T1000 (cell line): ENCODE results near the gene ADO.
A peak's percentile ranks its signal among the peaks of the same experiment; 100 is the strongest.
"Not testable (repeated sequence)": the region's sequence is repeated elsewhere in the genome, so short reads cannot be mapped to it uniquely, and the experiment has no call there.

Experiments
- DNase-seq: peaks from one replicate; lab custom pipeline; 2025; ENCODE audit warnings: mixed read lengths; lab: John Stamatoyannopoulos, UW

Gene ADO

GRCh38 chr10:62804356-62805230 is at the start of gene ADO:
Gene ADO (plus strand): TSS chr10:62804720. CDS start chr10:62805060, 340 bp downstream.
- peak; percentile 72 for DNase-seq

GRCh38 chr10:62754963-62755362 is 49.6 kb upstream of the ADO start:
- no peak for DNase-seq

GRCh38 chr10:62755662-62756653 is 48.6 kb upstream of the ADO start:
- DNase-seq, result no peak

GRCh38 chr10:62759599-62760175 is 44.8 kb upstream of the ADO start:
- DNase-seq, result no peak

GRCh38 chr10:62760401-62760800 is 44.1 kb upstream of the ADO start:
- DNase-seq, result no peak

- DNase-seq, result no peak
These were observed 43.4 kb upstream of the ADO start for GRCh38 chr10:62761115-62761514.

GRCh38 chr10:62763155-62763554 is 41.4 kb upstream of the ADO start:
- DNase-seq, result no peak

- no peak for DNase-seq
These were observed 40.5 kb upstream of the ADO start for GRCh38 chr10:62764011-62764410.

GRCh38 chr10:62765726-62766125 is 38.8 kb upstream of the ADO start:
- no peak for DNase-seq

GRCh38 chr10:62766386-62766785 is 38.1 kb upstream of the ADO start:
- no peak for DNase-seq

GRCh38 chr10:62769574-62770242 is 34.8 kb upstream of the ADO start:
- DNase-seq, result no peak

GRCh38 chr10:62772186-62772974 is 32.1 kb upstream of the ADO start:
- DNase-seq, result no peak

- no peak for DNase-seq
These were observed 26.4 kb upstream of the ADO start for GRCh38 chr10:62778125-62778524.

- DNase-seq, result peak; percentile 20
These were observed 24.9 kb upstream of the ADO start for GRCh38 chr10:62779487-62780248.

GRCh38 chr10:62784537-62784936 is 20.0 kb upstream of the ADO start:
- DNase-seq, result not testable (repeated sequence)

GRCh38 chr10:62788285-62788684 is 16.2 kb upstream of the ADO start:
- DNase-seq, result not testable (repeated sequence)

GRCh38 chr10:62788861-62789467 is 15.6 kb upstream of the ADO start:
- no peak for DNase-seq

GRCh38 chr10:62790019-62790555 is 14.4 kb upstream of the ADO start:
- no peak for DNase-seq

GRCh38 chr10:62790571-62790970 is 13.9 kb upstream of the ADO start:
- DNase-seq, result no peak
